Left forelimb (tissue), 1 donor: Measurements from ENCODE around the gene ALG8.

Experiments used
- DNase-seq: peaks from one replicate; pipeline ENCODE4 v3.0.0-alpha.2; 2018; ENCODE audit warnings: low spot score

ALG8 gene

DNA sequence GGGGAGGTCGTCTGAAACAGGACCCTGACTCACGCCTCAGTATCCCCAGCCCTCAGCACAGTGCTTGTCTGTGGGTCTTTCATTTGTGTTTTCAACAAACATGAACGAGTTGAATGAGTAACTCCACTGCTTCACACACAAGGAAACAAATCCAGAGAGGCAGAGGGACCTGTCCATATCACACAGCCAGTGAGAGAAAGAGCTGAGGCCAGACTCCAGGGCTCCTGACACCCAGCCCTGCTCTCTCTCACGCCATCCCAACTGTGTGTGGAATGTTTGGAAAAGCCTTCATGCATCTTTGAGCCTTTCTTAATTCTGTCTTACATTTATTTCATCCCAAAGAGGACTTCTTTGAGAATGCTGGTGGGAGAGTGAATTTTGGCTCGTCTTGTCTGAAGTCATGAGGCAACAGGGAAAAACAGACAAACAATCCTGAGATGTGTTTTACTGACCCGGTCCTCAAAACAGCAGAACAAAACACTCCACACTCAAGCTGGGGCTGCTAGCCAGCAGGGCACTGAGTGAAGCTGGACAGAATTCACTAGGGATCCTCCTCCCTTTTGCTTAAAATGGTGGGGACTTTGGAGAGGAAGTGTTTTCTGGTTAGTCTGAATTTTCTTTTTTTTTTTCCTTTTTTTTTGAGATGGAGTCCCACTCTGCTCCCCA is 19.7 kb upstream of the ALG8 start:
- no peak for DNase-seq

GRCh38 chr11:78156127-78156844 is 16.9 kb upstream of the ALG8 start:
- no peak for DNase-seq

DNA sequence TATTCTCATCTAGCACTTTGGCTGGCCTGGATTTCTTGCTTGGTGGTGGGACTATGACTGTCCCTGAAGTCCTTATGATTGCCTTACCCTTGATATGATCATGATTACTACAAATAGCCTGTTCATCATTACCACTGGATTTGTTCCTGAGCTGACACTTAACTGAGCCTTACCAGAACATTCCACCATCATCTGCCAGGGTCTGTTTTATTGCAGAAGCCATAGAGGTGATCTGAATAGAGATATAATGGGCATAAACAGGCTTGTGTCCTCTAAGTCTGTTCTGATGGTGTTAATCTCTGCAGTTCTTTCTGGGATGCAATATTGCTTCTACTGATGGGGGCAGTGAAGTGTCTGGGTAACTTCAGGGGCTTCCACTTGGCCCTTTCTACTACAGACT is 12.4 kb upstream of the ALG8 start:
- DNase-seq: no peak

- no peak for DNase-seq
Measured at GRCh38 chr11:78150754-78151153, 11.3 kb upstream of the ALG8 start.

DNA sequence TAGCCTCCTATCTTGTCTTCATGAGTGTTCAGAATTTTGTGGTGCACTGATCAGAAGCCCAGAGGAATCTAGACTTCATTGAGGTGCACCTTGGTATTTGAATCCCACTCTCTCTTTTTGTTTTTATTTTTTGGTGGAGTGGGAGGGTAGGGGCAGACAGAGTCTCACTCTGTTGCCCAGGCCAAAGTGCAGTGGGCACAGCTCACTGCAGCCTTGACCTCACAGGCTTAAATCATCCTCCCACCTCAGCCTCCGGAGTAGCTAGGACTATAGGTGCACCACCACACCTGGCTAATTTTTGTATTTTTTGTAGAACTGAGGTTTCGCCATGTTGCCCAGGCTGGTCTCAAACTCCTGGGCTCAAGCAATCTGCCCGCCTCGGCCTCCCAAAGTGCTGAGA is 10.9 kb upstream of the ALG8 start:
- DNase-seq: no peak

DNA sequence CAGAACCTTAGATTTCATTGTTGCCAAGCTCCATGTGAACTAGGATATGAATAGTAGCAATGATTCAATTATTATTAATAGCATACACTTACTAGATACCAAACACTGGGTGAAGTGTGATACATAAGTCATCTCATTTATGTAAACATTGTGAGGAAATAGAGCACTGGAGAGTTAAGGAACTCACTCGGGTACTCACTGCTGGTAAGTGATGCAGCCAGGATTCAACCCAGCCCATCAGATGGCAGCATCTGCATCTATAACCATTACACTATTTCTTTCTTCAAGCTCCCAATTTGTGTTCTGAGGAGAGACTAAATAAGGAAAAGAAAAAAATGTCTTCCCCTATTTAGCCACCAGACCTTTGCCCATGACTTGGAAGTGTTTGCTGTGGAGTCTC is 10.2 kb upstream of the ALG8 start:
- no peak for DNase-seq

- DNase-seq: no peak
Measured at GRCh38 chr11:78147807-78148206, 8.4 kb upstream of the ALG8 start.

DNA sequence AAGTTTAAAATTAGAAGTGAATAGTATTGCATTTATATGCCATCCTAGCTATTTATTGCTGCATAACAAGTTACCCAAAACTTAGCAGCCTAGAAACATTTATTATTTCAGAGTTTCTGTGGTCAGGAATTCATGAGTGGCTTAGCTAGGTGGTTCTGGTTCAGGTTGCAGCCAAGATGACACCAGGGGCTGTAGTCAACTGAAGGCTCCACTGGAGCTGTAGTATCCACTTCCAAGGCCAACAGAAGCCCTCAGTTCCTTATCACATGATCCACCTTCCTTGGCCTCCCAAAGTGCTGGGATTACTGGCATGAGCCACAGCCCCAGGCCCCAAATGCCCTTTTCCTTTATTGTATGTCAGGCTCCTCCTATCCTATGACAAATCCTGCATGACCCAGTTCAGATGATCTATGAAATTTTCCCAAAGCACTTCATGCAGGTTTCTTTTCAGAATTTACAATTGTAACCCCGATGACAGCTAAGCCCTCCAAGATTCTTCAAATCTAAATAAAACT is 6.1 kb upstream of the ALG8 start:
- no peak for DNase-seq

- DNase-seq: no peak
Measured at GRCh38 chr11:78140392-78141077, 1.1 kb upstream of the ALG8 start.

GRCh38 chr11:78138694-78139421 is 568 bp downstream of the ALG8 start:
- no peak for DNase-seq

GRCh38 chr11:78138291-78138690 is 1.1 kb downstream of the ALG8 start:
- DNase-seq: no peak

- no peak for DNase-seq
Measured at GRCh38 chr11:78132475-78132874, 7.0 kb downstream of the ALG8 start.

DNA sequence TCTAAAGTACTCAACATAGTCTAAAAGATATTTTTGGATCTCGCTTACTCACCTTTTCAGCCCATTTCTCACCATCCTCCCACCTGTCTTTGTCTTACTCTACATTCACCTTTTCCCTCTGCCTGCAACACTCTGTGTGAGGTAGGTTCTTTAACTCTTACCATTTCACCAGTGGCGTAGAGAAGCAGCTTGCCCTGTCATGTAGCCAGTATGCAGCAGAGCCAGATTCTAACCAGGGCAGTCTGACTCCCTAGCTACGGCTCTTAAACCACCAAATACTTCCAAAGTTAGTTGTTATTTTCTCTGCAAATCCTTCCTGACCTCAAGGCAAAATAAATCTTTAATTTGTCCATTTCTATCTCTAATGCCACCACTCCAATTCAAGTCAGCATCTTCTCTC is 7.5 kb downstream of the ALG8 start:
- no peak for DNase-seq

GRCh38 chr11:78127403-78127802 is 12.0 kb downstream of the ALG8 start:
- no peak for DNase-seq

DNA sequence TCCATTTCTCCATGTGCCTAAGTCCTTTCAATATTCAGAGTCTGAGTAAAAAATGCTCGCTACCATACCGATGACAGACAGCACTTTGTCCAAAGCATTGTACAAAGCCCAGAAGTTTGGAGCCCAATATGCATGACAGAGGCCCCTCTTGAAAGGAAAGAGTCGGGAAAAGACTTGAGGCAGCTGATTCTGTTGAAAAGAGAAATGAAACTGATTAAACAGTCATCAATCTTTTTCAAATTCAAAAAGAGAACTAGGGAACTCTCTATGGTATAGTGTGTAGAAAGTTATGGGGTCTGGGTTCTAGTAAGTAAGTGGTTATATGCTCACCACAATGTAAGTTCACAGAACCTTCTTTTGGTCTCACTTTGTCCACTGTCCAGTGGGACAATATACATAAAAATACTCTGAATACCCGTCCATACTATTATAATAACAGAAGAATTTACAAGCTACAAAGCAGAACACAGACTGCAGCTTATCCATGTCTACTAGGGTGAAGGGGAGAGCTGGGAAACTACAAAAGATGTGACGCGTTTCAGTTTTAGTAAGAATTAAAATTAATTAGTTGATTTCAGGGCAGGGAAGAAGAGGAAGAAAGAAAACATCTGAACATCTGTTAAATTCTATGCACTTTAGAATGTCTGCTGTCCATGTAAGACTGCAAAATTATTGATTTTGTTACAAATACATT is 26.7 kb downstream of the ALG8 start:
- no peak for DNase-seq

DNA sequence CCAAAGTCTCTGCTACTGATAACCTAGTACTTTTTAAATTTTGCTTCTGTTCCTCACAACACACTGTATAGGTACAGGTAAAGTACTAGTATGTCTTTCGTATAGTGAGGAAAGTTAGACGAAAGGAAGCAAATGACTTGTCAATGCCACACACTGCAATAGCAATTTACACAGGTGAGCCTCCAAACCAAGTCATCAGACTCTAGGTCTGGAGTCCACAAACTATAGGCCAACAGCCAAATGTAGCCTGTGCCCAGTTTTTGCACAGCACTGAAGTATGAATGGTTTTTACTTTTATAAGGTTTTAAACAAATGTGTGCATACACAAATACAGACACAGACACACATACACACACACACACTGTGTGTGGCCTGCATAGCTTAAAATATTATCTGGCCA is 28.1 kb downstream of the ALG8 start:
- DNase-seq: no peak

DNA sequence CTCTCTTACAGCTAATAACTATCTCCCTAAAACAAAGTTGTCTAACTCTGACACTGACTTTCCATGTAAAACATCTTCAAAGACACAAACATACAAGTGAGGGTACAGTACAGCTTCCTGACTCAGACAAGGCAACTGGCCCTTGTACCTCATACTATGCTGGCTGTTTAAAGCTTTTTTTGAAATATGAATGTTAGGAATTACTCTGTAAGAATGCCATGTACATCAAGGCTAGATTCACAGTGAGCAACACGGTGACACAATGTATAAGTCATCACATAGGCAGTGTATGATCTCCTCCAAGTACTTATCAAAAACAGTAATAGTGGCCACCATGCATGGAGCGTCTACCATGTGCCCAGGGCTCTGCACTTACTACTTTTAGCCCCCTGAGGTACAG is 28.6 kb downstream of the ALG8 start:
- no peak for DNase-seq

DNA sequence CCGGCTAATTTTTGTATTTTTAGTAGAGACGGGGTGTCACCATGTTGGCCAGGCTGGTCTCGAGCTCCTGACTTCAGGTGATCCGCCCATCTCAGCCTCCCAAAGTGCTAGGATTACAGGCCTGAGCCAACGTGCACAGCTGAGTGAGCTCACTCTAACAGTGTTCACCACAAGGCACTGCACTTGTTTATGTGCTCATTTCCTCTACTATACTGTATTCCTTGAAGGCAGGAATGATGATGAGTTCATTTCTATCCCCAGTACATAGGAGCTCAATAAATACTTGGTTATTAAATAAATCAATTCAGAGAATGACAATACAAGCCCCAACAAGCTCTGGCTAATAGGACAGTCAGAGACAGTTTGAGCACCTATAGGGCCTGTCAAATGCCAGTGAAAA is 29.1 kb downstream of the ALG8 start:
- DNase-seq: no peak

DNA sequence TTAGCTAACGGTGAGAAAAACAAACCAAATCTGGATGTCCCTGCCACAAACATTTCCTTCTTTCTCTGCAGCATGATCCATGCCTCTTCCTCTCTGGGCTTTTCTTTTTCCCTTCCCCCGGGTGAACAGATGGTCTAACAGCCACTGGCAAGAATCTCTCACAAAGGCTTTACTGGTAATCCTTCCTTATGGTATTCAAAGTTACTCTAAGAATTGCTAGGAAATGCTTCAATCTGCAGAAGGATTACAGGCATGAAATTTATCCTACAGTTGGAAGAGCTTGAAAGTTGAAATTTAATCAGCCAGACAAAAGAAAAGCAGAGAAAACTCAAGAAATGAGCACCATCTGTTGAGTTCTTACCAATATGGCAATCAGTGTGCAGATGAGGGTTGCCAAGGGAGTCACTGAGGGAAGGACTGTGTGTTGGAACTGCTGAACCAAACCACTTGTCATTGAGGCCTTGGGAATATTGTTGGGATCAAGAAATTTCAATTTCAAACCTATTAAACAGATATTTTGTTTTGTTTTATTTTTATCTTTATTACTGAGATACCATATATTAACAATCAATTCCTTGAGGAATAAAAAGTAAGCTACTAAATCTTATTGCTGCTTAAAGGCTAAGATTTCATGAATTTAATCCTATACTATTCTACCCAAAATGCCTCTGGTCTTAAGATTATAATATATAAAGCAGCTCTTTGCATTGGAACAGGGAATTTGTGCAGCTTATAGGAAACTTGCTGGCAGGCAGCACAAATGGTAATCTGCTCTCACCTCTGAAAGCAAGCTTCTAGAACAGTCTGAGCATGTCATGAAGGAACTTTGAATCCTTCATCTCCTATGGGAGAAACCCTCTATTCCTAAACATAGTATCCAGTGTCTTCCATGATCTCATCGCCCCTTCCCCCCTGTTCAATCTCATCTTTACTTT is 30.1 kb downstream of the ALG8 start:
- no peak for DNase-seq

DNA sequence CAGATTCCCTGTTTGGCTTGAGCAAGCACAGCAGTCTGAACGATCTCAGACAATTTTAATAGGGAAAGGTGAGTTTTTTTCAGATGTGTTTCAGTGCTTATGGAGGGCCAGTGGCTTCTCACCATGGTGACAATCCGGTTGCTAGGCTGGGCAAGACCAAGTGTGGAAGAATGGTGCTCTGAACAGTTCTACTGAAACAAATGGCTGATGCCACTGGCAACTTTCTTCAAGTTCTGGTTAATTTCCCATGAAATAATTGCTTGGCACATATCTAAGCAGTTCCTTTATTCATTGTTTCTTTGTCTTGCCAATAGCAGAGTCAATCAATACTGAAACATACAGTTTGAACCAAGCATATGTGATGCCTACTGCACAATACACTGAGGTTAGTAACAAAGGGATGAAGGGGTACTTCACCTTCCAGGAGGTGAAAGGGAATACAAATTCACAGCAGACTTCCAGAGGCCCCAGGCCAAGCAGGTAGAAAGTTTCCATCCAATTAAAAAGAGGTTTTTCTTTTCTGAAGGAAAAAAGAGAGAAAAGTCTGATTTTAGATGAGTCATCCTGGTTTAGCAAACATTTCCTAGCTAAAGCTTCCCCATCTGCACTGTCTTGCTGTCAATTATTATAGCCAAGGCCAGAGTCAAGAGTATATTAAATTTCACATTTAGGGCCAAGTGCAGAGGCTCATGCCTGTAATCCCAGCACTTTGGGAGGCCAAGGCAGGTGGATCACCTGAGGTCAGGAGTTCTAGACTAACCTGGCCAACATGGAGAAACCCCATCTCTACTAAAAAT is 38.6 kb downstream of the ALG8 start:
- DNase-seq: no peak
